ENCODE results near the gene GIPC3. TPM values are rescaled to one million over a fixed set of nuclear protein-coding genes. Genes with fewer than 3 reads are reported as not detected.

Gene GIPC3, protein sequence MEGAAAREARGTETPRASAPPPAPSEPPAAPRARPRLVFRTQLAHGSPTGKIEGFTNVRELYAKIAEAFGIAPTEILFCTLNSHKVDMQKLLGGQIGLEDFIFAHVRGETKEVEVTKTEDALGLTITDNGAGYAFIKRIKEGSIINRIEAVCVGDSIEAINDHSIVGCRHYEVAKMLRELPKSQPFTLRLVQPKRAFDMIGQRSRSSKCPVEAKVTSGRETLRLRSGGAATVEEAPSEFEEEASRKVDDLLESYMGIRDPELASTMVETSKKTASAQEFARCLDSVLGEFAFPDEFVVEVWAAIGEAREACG
- 0.03 and 0.06 TPM in 2 replicates for total RNA-seq (2014; rRNA removed; shearing (Covaris generic))

- H3K27ac ChIP-seq = no peak within 1 kb of the TSS
- DNase-seq = no peak
- H3K36me3 ChIP-seq = no peaks in the 10 kb centered on the region
- H3K4me1 ChIP-seq = no peaks in the 10 kb centered on the region
- H3K27me3 ChIP-seq = no peaks in the 10 kb centered on the region
- no peaks in the 10 kb centered on the region for H3K9me3 ChIP-seq (replicated peaks)
- H3K4me3 ChIP-seq = no peak within 1 kb of the TSS
Observed at GRCh38 chr19:3585301-3586126, at the start of gene GIPC3. Gene GIPC3 (plus strand): TSS chr19:3585478. CDS start chr19:3585598, 120 bp downstream.

GRCh38 chr19:3535563-3535965 lies 49.7 kb upstream of the GIPC3 start:
- no peak for DNase-seq
- peaks cover 21% of the 10 kb centered on the region; the same call in 1 of the 2 replicates for H3K36me3 ChIP-seq
- H3K27ac ChIP-seq = no peak overlapping the region
- H3K4me3 ChIP-seq = no peak overlapping the region
- no peaks in the 10 kb centered on the region for H3K27me3 ChIP-seq
- no peaks in the 10 kb centered on the region; the same call in 1 of the 2 replicates for H3K4me1 ChIP-seq
- no peaks in the 10 kb centered on the region for H3K9me3 ChIP-seq (replicated peaks)

DNA sequence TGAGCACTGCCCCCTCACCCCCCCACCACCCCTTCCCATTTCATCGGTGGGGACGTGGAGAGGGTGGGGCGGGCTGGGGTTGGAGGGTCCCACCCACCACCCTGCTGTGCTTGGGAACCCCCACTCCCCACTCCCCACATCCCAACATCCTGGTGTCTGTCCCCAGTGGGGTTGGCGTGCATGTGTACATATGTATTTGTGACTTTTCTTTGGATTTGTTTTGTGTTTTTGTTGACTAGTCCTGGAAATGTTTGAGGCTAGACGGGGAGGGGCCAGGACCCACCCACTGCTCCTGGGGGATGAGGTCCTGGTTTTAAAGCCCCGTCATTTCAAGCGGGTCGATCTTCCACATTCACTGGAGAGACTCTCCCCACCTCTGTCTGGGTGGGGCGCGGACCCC lies 49.3 kb upstream of the GIPC3 start:
- DNase-seq = no peak
- no peaks in the 10 kb centered on the region; the same call in 1 of the 2 replicates for H3K4me1 ChIP-seq
- no peak overlapping the region for H3K27ac ChIP-seq
- H3K36me3 ChIP-seq = peaks cover 21% of the 10 kb centered on the region; the same call in 1 of the 2 replicates
- no peak overlapping the region for H3K4me3 ChIP-seq
- no peaks in the 10 kb centered on the region for H3K9me3 ChIP-seq (replicated peaks)
- H3K27me3 ChIP-seq = no peaks in the 10 kb centered on the region

GRCh38 chr19:3536429-3537100 lies 48.7 kb upstream of the GIPC3 start:
- Histone ChIP-seq H3K9me3 (replicated peaks) (no peaks in the 10 kb centered on the region), H3K4me3 (no peak overlapping the region), H3K36me3 (peaks cover 19% of the 10 kb centered on the region; the same call in 1 of the 2 replicates), H3K27me3 (no peaks in the 10 kb centered on the region), H3K4me1 (no peaks in the 10 kb centered on the region; the same call in 1 of the 2 replicates), H3K27ac (no peak overlapping the region)
- DNase-seq = no peak

- Histone ChIP-seq H3K9me3 (replicated peaks) (no peaks in the 10 kb centered on the region), H3K4me1 (no peaks in the 10 kb centered on the region; the same call in 1 of the 2 replicates), H3K4me3 (no peak overlapping the region), H3K27ac (no peak overlapping the region), H3K36me3 (peaks cover 17% of the 10 kb centered on the region; the same call in 1 of the 2 replicates), H3K27me3 (no peaks in the 10 kb centered on the region)
- DNase-seq = no peak
Observed at GRCh38 chr19:3537101-3537437, 48.2 kb upstream of the GIPC3 start.

DNA sequence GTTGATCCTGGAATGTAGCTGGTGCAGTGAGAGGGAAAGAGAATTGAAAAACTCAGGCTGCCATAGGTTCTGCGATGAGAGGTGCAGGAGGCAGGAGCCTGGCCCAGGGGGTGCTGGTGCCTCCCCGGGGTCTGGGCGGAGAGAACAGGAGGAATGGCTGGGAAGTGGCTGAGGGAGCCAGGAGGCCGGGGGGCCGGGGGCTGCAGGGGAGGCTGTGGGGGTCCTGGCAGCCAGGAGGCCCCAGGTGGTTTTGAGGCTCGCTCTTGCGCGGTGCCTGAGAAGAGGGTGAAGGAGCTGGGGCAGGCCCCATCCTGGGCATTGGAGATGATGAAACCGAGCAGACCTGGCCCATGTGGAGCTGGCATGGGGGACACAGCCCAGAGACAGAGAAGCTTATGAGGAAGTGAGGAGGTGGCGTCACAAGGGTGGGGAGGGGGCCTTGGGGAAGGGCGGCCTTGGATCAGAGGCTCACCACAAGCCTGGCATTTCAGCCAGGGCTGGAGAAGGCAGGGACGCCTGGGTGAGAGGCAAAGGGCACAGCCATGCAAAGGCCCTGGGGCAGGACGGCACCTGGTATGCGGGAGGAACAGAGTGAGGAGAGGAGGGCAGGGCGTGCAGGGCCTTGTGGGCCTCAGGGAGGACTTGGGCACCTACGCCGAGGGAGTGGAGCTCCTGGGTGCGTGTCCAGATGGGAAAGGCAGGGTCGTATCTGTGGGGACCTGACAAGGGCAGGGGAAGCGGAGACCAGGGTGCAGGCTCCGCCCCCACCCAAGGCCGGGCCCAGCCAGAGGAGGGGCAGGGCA lies 47.6 kb upstream of the GIPC3 start:
- Histone ChIP-seq H3K4me3 (no peak overlapping the region), H3K36me3 (peaks cover 16% of the 10 kb centered on the region; the same call in 1 of the 2 replicates), H3K27ac (no peak overlapping the region), H3K4me1 (no peaks in the 10 kb centered on the region; the same call in 1 of the 2 replicates), H3K9me3 (replicated peaks) (no peaks in the 10 kb centered on the region), H3K27me3 (no peaks in the 10 kb centered on the region)
- no peak for DNase-seq

DNA sequence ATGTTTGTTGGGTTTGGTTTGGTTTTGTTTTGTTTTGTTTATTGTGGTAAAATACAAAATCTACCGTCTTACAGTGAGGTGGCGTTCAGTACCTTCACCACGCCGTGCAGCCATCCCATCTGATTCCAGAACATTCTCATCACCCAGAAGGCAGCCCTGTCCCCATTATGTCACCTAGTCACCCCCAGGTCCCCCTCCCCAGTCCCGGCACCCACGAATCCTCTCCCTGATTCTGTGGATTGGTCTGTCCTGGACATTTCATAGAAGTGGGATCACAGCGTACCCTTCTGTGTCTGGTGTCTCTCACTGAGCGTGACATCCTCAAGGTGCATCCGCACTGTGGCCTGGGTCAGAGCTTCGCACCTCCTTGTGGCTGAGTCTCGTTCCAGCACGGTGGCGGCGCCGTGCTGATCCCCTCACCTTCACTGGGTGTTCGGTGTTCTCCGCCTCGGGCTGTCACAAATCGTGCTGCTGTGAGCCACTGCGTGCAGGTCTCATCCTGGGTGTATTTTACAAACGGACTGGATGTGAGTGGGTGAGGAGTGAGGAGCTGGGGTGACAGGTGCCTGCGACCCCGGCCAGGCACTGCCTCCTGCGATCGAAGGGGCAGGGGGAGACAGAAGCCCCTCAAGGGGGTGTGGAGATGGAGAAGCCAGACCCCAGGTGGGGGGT lies 46.9 kb upstream of the GIPC3 start:
- Histone ChIP-seq H3K4me3 (no peak overlapping the region), H3K27ac (no peak overlapping the region), H3K9me3 (replicated peaks) (no peaks in the 10 kb centered on the region), H3K36me3 (peaks cover 10% of the 10 kb centered on the region; the same call in 1 of the 2 replicates), H3K4me1 (no peaks in the 10 kb centered on the region; the same call in 1 of the 2 replicates), H3K27me3 (no peaks in the 10 kb centered on the region)
- DNase-seq = no peak

- Histone ChIP-seq H3K4me3 (no peak within 1 kb of the TSS), H3K4me1 (no peaks in the 10 kb centered on the region; the same call in 1 of the 2 replicates), H3K9me3 (replicated peaks) (no peaks in the 10 kb centered on the region), H3K36me3 (peaks cover 8% of the 10 kb centered on the region; the same call in 1 of the 2 replicates), H3K27ac (no peak within 1 kb of the TSS), H3K27me3 (no peaks in the 10 kb centered on the region)
- DNase-seq = peak; percentile 56 to 63
Observed at GRCh38 chr19:3538965-3539755, 46.1 kb upstream of the GIPC3 start, which contains the start of gene TEKTIP1. Gene TEKTIP1 (plus strand): TSS chr19:3539174. CDS start chr19:3539178, 4 bp downstream.

DNA sequence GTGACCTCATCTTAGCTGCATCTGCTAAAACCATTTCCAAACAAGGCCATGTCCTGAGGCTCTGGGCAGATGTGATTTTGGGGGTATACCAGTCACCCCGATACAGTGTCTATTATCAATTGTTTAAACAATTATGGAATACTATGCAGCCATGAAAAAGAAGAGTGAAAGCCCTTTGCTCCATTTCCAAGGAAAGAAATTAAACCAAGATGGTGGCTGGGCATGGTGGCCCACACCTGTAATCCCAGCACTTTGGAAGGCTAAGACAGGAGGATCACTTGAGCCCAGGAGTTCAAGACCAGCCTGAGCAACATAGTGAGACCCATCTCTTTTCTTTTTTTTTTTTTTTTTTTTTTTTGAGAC lies 45.5 kb upstream of the GIPC3 start:
- H3K27ac ChIP-seq = no peak overlapping the region
- H3K4me3 ChIP-seq = no peak overlapping the region
- no peaks in the 10 kb centered on the region for H3K9me3 ChIP-seq (replicated peaks)
- no peaks in the 10 kb centered on the region for H3K27me3 ChIP-seq
- no peak for DNase-seq
- no peaks in the 10 kb centered on the region; the same call in 1 of the 2 replicates for H3K4me1 ChIP-seq
- peaks cover 6% of the 10 kb centered on the region; the same call in 1 of the 2 replicates for H3K36me3 ChIP-seq

- no peaks in the 10 kb centered on the region for H3K9me3 ChIP-seq (replicated peaks)
- no peak for DNase-seq
- H3K4me1 ChIP-seq = no peaks in the 10 kb centered on the region; the same call in 1 of the 2 replicates
- H3K27me3 ChIP-seq = no peaks in the 10 kb centered on the region
- no peak overlapping the region for H3K27ac ChIP-seq
- H3K36me3 ChIP-seq = peaks cover 7% of the 10 kb centered on the region; the same call in 1 of the 2 replicates
- no peak overlapping the region for H3K4me3 ChIP-seq
Observed at GRCh38 chr19:3543150-3544057, 41.9 kb upstream of the GIPC3 start.

- H3K36me3 ChIP-seq = peaks cover 7% of the 10 kb centered on the region; the same call in 1 of the 2 replicates
- H3K4me1 ChIP-seq = no peaks in the 10 kb centered on the region
- H3K4me3 ChIP-seq = no peak overlapping the region
- H3K9me3 ChIP-seq (replicated peaks) = no peaks in the 10 kb centered on the region
- no peak overlapping the region for H3K27ac ChIP-seq
- H3K27me3 ChIP-seq = no peaks in the 10 kb centered on the region
- no peak for DNase-seq
Observed at GRCh38 chr19:3544058-3544376, 41.3 kb upstream of the GIPC3 start.

All from SJCRH30 (cell line).